ENCODE data around the gene DCTN3.

The DCTN3 gene

DNA sequence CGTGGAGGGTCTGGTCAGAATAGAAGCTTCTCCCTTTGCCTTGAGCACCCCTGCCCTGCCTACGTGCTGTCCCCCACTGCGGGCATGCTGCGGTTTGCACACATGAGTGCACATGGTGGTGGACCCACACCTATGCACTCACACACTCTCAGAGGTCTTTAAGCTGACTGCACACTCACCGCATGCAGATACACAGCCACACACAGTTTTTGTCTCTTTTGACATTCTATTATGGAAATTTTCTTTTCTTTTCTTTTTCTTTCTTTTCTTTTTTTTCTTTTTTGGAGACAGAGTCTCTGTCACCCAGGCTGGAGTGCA, 9.2 kb upstream of the DCTN3 start:
- TF ChIP-seq, protein P1, sequence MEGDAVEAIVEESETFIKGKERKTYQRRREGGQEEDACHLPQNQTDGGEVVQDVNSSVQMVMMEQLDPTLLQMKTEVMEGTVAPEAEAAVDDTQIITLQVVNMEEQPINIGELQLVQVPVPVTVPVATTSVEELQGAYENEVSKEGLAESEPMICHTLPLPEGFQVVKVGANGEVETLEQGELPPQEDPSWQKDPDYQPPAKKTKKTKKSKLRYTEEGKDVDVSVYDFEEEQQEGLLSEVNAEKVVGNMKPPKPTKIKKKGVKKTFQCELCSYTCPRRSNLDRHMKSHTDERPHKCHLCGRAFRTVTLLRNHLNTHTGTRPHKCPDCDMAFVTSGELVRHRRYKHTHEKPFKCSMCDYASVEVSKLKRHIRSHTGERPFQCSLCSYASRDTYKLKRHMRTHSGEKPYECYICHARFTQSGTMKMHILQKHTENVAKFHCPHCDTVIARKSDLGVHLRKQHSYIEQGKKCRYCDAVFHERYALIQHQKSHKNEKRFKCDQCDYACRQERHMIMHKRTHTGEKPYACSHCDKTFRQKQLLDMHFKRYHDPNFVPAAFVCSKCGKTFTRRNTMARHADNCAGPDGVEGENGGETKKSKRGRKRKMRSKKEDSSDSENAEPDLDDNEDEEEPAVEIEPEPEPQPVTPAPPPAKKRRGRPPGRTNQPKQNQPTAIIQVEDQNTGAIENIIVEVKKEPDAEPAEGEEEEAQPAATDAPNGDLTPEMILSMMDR (IDR thresholded peaks at IDR 0.05; ENCODE audit: insufficient read depth, low read length, poor library complexity, severe bottlenecking), result no peak
- H3K27me3 ChIP-seq (replicated peaks; ENCODE audit: control insufficient read depth, insufficient read depth, low read length), result peaks cover 6% of the 10 kb centered on the region; the same call in 1 of the 2 replicates
- H3K36me3 ChIP-seq (ENCODE audit: control insufficient read depth, insufficient read depth, low read length), result no peaks in the 10 kb centered on the region
- DNase-seq (ENCODE audit: extremely low read depth, insufficient read length), result no peak
- no peak overlapping the region; the same call in 1 of the 2 replicates for H3K4me3 ChIP-seq (replicated peaks; ENCODE audit: low read depth, low read length)

DNA sequence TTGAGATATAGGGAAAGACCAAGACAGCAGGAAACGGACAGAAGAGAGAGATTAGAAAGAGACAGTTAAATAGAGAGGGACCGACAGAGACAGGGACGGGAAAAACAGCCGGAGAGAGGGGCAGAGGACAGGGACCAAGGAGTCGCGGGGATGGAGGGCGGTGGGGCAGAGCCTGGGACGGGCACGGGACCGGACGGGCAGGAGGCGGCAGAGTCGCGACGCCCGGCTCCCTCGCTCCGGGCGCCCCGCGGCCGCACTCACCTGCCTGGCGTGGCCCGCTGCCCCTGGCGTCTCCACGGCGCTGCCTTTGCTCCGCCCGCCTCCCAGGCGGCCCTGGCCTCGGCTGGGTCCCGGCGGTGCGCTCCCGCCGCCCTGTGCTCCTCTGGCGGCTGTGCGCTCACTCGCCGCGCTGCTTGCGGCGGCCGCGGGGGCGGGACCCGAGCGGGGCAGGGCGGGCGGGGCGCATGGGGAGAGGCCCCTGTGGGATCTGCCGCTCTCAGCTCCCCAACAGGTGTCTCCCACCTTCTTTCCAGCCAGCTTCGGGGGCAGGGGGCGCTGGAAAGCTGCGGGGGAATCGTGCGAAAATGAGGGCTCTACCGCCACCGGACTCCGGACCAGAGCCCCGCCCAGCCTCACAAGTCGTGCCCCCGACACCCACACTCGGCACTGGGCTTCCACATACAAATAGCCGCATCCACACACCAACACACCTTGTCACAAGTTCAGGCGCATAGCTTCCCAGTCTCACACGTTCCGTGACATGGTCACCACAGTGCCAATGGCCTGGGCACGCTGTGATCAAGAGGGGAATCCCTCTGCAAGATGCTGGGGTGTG, 8.6 kb upstream of the DCTN3 start, which contains the start of gene ARID3C:
Gene ARID3C, minus strand, starts transcription at position 411 of the 835 bp plus-strand sequence. CDS start 1,052 bp downstream, outside the sequence.
- Histone ChIP-seq H3K27me3 (replicated peaks; ENCODE audit: control insufficient read depth, insufficient read depth, low read length) (peaks cover 6% of the 10 kb centered on the region; the same call in 1 of the 2 replicates), H3K36me3 (ENCODE audit: control insufficient read depth, insufficient read depth, low read length) (no peaks in the 10 kb centered on the region), H3K4me3 (replicated peaks; ENCODE audit: low read depth, low read length) (peak within 1 kb of the TSS; percentile 6)
- DNase-seq (ENCODE audit: extremely low read depth, insufficient read length), result peak; percentile 31
- TF ChIP-seq, protein P1 (IDR thresholded peaks at IDR 0.05; ENCODE audit: insufficient read depth, low read length, poor library complexity, severe bottlenecking), result no peak

DNA sequence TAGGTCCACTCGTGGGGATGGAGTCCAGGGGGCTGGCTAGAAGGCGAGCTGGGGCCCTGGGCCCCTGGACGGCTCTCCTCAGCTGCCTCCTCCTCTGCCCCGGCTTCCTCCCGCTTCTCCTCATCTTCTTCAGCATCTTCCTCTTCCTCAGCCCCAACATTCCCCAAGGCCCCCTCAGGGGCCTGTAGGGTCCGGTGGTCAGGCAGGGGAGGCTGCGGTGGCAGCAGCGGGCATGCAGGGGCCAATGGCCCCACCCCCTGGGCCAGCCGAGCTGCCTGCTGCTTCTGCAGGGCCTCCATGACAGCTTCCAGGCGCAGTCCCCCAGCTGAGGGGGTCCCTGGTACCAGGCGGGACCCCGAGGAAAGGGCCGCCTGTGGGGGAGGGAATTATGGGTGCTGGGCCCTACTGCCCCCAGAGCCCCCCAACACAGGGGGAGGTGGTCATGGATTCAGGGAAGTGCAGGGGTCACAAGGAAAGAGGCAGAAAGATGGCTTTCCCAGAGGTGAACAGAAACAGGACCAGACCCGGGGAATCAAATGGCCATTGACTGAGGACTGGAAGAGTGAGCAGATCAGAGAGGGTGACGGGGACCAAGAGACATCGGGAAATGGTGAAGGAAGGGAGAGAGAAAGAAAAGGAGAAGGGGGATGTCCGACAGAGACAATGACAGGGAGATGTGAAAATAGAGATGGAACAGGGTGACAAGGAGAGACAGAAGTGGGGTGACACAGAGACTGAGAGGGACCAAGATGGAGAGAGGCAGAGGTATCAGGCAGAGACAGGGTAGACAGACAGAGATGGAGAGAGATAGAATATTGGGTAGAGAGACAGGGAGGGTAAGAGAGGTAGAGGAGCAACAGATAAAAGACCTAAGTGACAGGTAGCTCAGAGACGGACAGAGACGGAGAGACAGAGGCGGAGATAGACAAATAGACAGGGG, 7.7 kb upstream of the DCTN3 start:
- no peak for DNase-seq (ENCODE audit: extremely low read depth, insufficient read length)
- Histone ChIP-seq H3K36me3 (ENCODE audit: control insufficient read depth, insufficient read depth, low read length) (no peaks in the 10 kb centered on the region), H3K4me3 (replicated peaks; ENCODE audit: low read depth, low read length) (peak overlapping the region; percentile 6; the same call in 1 of the 2 replicates), H3K27me3 (replicated peaks; ENCODE audit: control insufficient read depth, insufficient read depth, low read length) (peaks cover 6% of the 10 kb centered on the region)
- TF ChIP-seq, protein P1 (IDR thresholded peaks at IDR 0.05; ENCODE audit: insufficient read depth, low read length, poor library complexity, severe bottlenecking), result no peak

DNA sequence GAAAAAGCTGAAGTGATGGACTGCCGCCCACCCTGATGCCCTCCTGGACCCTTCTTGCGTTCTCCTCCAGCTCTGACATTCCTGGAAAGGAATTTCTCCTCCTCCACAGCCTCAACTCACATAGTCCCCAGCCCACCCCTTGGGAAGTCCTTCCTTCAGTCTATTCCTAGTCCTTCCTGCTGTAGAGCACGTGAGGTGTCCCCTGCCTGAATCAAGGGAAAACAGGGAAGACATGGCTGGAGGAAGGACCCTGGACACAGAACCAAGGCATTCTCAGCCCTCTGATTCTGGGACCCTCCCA, 4.8 kb upstream of the DCTN3 start:
- H3K4me3 ChIP-seq (replicated peaks; ENCODE audit: low read depth, low read length), result no peak overlapping the region
- TF ChIP-seq, protein P1 (IDR thresholded peaks at IDR 0.05; ENCODE audit: insufficient read depth, low read length, poor library complexity, severe bottlenecking), result no peak
- no peaks in the 10 kb centered on the region for H3K36me3 ChIP-seq (ENCODE audit: control insufficient read depth, insufficient read depth, low read length)
- no peak for DNase-seq (ENCODE audit: extremely low read depth, insufficient read length)
- peaks cover 6% of the 10 kb centered on the region for H3K27me3 ChIP-seq (replicated peaks; ENCODE audit: control insufficient read depth, insufficient read depth, low read length)

DNA sequence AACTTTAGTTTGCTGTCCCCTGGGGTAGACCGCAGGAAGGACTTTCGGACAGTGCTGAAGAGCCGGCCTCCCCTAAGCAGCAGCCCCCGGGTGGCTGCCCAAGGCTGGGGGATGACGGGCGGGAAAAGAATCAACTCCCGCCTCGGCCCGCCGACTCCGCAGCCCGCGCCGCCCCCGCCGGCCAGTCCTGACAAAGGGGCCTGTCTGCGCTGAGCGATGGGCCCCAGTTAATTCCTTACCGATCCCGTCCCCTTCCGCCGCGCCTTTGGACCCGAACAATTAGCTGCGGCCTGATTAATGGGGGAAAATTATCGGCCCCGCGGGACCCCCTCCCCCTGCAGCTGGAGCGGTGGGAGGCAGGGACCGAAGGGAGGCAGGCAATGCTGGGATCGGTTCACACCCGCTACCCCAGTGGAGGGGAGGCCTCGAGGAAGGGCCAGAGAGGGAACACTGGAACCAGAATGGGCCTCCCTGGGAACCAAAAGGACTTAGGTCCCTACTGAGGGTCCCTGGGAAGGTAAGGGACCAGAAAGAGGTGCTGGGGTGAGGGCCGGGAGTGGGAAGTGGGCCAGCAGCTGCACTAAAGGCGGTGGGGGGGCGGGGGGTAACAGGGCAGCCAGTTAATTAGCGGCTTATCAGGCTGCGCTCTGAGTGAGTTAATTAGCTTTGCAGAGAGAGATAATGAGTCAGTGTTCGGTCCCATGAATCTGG, 4.3 kb upstream of the DCTN3 start:
- Histone ChIP-seq H3K36me3 (ENCODE audit: control insufficient read depth, insufficient read depth, low read length) (no peaks in the 10 kb centered on the region), H3K27me3 (replicated peaks; ENCODE audit: control insufficient read depth, insufficient read depth, low read length) (peaks cover 6% of the 10 kb centered on the region), H3K4me3 (replicated peaks; ENCODE audit: low read depth, low read length) (no peak overlapping the region)
- DNase-seq (ENCODE audit: extremely low read depth, insufficient read length), result no peak
- TF ChIP-seq, protein P1 (IDR thresholded peaks at IDR 0.05; ENCODE audit: insufficient read depth, low read length, poor library complexity, severe bottlenecking), result no peak
